RWPE1 (cell line): ENCODE data around the gene SORBS1.

Experiments
- CTCF ChIA-PET: fragments of 350-600 bp; sonication (Branson Sonifier 250); formaldehyde crosslinking; extraction: SDS; loops from one replicate; lab custom pipeline; 2021; lab: Yijun Ruan, JAX
- POLR2A ChIA-PET: fragments of 400-600 bp; formaldehyde crosslinking; extraction: SDS; loops from one replicate; lab custom pipeline; 2020; ENCODE audit warnings: antibody characterized with exemption; ENCODE audit not compliant: low non-redundant PET; lab: Yijun Ruan, JAX
- DNase-seq: peaks from one replicate; pipeline ENCODE4 v3.0.0; 2012; ENCODE audit warnings: low spot score
- H3K27ac ChIP-seq: fragments of 450-650 bp; 2 replicates; pipeline ENCODE4 v1.5.1; 2017
- TF ChIP-seq, protein P1 (sequence below): fragments of 450-650 bp; conservative IDR thresholded peaks from 2 replicates; pipeline ENCODE4 v1.5.1; 2017; ENCODE audit warnings: low read depth, mild to moderate bottlenecking

The SORBS1 gene

DNA sequence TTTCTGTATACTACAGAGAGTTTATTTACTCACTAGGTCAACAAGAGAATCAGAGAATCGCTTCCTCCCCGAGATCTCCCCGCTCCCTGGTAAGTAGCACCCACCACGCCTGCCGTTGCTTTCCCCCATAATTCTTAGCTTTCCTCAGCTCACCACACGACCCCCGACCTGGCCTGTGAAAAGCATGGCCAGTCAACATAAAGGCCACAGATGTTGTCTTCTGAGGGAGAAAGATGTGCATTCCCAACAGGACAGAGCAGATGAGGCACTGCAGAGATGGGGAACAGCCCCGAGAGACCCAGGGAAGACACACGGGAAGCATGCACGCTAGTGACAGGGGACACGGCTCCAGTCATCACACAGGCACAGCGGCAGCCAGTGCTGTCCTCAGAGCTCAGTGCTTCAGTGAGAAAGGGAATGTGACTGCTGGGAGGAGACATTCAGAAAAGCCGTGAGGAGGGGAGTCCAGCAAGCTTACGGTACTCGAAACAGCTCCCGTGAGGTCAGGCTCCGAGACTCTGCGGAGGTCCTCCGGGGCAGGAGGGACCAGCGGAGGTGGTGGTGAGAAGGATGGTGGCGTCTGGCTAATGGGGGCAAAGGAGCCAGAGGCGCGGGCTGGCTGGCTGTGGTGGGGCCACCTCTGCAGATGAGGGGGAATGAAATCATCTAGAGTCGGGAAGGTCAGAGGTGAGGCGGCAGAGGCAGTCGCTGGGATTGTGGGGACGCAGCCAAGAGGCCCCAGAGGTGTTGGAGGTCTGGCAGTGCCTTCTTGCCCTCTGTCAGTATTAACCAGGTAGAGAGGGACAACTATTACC is 146.9 kb downstream of the SORBS1 start:
- ChIA-PET POLR2A (no interaction called here), CTCF (interaction anchor here (0.7 kb wide), 1 partner anchor 17 kb away, joined by 3 read pairs; no protein-coding TSS in a partner anchor)
- DNase-seq: no peak
- TF ChIP-seq, protein P1, sequence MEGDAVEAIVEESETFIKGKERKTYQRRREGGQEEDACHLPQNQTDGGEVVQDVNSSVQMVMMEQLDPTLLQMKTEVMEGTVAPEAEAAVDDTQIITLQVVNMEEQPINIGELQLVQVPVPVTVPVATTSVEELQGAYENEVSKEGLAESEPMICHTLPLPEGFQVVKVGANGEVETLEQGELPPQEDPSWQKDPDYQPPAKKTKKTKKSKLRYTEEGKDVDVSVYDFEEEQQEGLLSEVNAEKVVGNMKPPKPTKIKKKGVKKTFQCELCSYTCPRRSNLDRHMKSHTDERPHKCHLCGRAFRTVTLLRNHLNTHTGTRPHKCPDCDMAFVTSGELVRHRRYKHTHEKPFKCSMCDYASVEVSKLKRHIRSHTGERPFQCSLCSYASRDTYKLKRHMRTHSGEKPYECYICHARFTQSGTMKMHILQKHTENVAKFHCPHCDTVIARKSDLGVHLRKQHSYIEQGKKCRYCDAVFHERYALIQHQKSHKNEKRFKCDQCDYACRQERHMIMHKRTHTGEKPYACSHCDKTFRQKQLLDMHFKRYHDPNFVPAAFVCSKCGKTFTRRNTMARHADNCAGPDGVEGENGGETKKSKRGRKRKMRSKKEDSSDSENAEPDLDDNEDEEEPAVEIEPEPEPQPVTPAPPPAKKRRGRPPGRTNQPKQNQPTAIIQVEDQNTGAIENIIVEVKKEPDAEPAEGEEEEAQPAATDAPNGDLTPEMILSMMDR: no peak
- H3K27ac ChIP-seq: no peak overlapping the region

DNA sequence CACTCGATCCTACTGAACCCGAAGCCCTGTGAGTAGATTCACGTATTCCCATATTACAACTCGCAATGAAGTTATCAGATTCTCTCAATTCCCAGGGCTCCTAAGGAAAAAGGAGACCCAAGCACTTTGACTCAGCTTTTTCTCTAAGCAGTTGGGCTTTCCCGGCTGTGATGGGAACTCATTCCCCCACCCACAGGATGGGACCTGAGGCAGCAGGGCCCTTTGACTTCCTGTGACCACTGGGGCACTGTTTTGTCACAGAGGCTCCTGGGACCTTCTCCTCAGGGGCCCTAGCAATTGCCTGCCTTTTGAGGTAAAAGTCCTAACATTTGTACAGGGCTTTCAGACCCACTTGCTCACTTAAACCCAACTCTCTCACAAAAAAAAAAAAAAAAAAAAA is 147.6 kb downstream of the SORBS1 start:
- TF ChIP-seq, protein P1: no peak
- POLR2A ChIA-PET: no interaction called here
- CTCF ChIA-PET: interaction anchor here (0.7 kb wide), 2 partner anchors 11 to 17 kb away, joined by 3 read pairs; no protein-coding TSS in a partner anchor

GRCh38 chr10:95411635-95412034 is 149.5 kb downstream of the SORBS1 start:
- ChIA-PET POLR2A (no interaction called here), CTCF (no interaction called here)
- no peak overlapping the region for H3K27ac ChIP-seq
- TF ChIP-seq, protein P1: no peak
- DNase-seq: no peak

More for the DNA sequence above, 147.6 kb downstream of the SORBS1 start:
- no peak for DNase-seq
- H3K27ac ChIP-seq: no peak overlapping the region

- POLR2A ChIA-PET: no interaction called here
- CTCF ChIA-PET: interaction anchor here (0.6 to 1.3 kb wide), 5 partner anchors 14 to 223 kb away, joined by 3 to 5 read pairs (median 3); no protein-coding TSS in a partner anchor
- DNase-seq: no peak
- H3K27ac ChIP-seq: no peak overlapping the region
- TF ChIP-seq, protein P1: no peak
Observed at GRCh38 chr10:95408983-95409873, 151.9 kb downstream of the SORBS1 start.

- TF ChIP-seq, protein P1: no peak
- ChIA-PET CTCF (interaction anchor here (0.6 to 1.3 kb wide), 4 partner anchors 18 to 204 kb away, joined by 3 read pairs; no protein-coding TSS in a partner anchor), POLR2A (no interaction called here)
- H3K27ac ChIP-seq: no peak overlapping the region
- DNase-seq: peak; percentile 40
Observed at GRCh38 chr10:95408148-95408960, 152.8 kb downstream of the SORBS1 start.
